K562 (cell line): ENCODE measurements around the gene EML1. TPM values are rescaled to one million over a fixed set of nuclear protein-coding genes. Genes with fewer than 3 reads are reported as not detected.

Experiments
- ATAC-seq: fragments of 200-7000 bp; cut with Tn5 transposase; 3 replicates; pipeline ENCODE4 v1.9.1; 2020; ENCODE audit warnings: moderate library complexity
- BruUV-seq: library from RNA; stranded (reverse); fragments of 400-500 nt; replicated peaks from 2 replicates; lab custom pipeline; 2021; lab: Mats Ljungman, UMichigan
- CTCF ChIA-PET: fragments of 300-600 bp; formaldehyde crosslinking; extraction: SDS; loops from one replicate; lab custom pipeline; 2021; ENCODE audit warnings: low intra/inter-chr PET ratio; lab: Yijun Ruan, JAX
- POLR2A ChIA-PET: fragments of 300-600, 350-650 bp; sonication (Branson Sonifier 250); formaldehyde crosslinking; extraction: SDS; loops from one replicate; lab custom pipeline; 2021; ENCODE audit warnings: antibody characterized with exemption, inconsistent platforms; lab: Yijun Ruan, JAX
- DNase-seq, 4 experiments: peaks; one replicate each; pipeline versions ENCODE4 v3.0.0 to v3.0.0-alpha.2; 2011 to 2018; ENCODE audit warnings: low spot score in 3 of 4, mixed read lengths in 3 of 4; ENCODE audit errors: extremely low read depth in 1 of 4
- FAIRE-seq: peaks from 2 replicates; lab custom pipeline; 2011; peaks lifted over from hg19 to GRCh38; lab: Jason Lieb, UNC
- H2AFZ ChIP-seq: 2 replicates; pipeline ENCODE4 v1.6.0; 2011; ENCODE audit warnings: low read depth, low read length, control low read depth, inconsistent platforms
- H3K27ac ChIP-seq: fragments of 200-600 bp; 3 replicates; pipeline ENCODE4 v1.8.0; 2011; ENCODE audit warnings: low read depth, mild to moderate bottlenecking, control low read depth, inconsistent platforms, low read length, moderate library complexity, mixed read lengths; ENCODE audit errors: extremely low read depth
- H3K27me3 ChIP-seq, 2 experiments: fragments of 300-600 bp in 1 of 2; 2 replicates in 1 of 2; 3 replicates in 1 of 2; pipeline versions ENCODE4 v1.6.0 to v1.8.0; 2011; ENCODE audit warnings: inconsistent platforms in 2 of 2, low read length in 2 of 2, mild to moderate bottlenecking in 1 of 2, mixed read lengths in 1 of 2, moderate library complexity in 1 of 2; ENCODE audit not compliant: control insufficient read depth in 2 of 2, insufficient read depth in 2 of 2
- H3K36me3 ChIP-seq: fragments of 300-600 bp; 3 replicates; pipeline ENCODE4 v1.8.0; 2011; ENCODE audit warnings: mild to moderate bottlenecking, low read length, inconsistent platforms; ENCODE audit not compliant: control insufficient read depth, insufficient read depth
- H3K4me1 ChIP-seq, 2 experiments: fragments of 200-600 bp in 1 of 2; replicated peaks in 1 of 2; 2 replicates in 1 of 2; 3 replicates in 1 of 2; pipeline versions ENCODE4 v1.5.1 to v1.8.0; 2011; ENCODE audit warnings: inconsistent platforms in 2 of 2, low read length in 2 of 2, mild to moderate bottlenecking in 1 of 2, mixed read lengths in 1 of 2, moderate library complexity in 1 of 2; ENCODE audit not compliant: control insufficient read depth in 2 of 2, insufficient read depth in 2 of 2
- H3K4me2 ChIP-seq: 2 replicates; pipeline ENCODE4 v1.6.1; 2011; ENCODE audit warnings: low read length, control low read depth, inconsistent platforms, mixed read lengths; ENCODE audit not compliant: insufficient read depth
- H3K4me3 ChIP-seq: fragments of 200-600 bp; sonication (generic), shearing (Covaris generic); 2 replicates; pipeline ENCODE4 v1.5.1; 2016; ENCODE audit warnings: control low read depth, inconsistent platforms
- H3K79me2 ChIP-seq: fragments of 200-600 bp; 3 replicates; pipeline ENCODE4 v1.8.0; 2011; ENCODE audit warnings: low read length, inconsistent platforms; ENCODE audit not compliant: control insufficient read depth, insufficient read depth
- H3K9ac ChIP-seq, 2 experiments: 2 replicates each; pipeline versions ENCODE4 v1.6.0 to v1.6.1; 2011; ENCODE audit warnings: low read depth in 2 of 2, low read length in 2 of 2, control low read depth in 1 of 2, inconsistent platforms in 1 of 2, mild to moderate bottlenecking in 1 of 2, mixed read lengths in 1 of 2; ENCODE audit not compliant: insufficient read depth in 1 of 2
- H3K9me1 ChIP-seq: one replicate; pipeline ENCODE4 v1.6.0; 2011; ENCODE audit warnings: inconsistent platforms, mild to moderate bottlenecking, low read length, moderate library complexity; ENCODE audit not compliant: control insufficient read depth, insufficient read depth
- H3K9me3 ChIP-seq: replicated peaks from 2 replicates; pipeline ENCODE4 v1.5.1; 2011; ENCODE audit warnings: low read depth, low read length, inconsistent platforms; ENCODE audit not compliant: control insufficient read depth, insufficient read depth
- H4K20me1 ChIP-seq: replicated peaks from 2 replicates; pipeline ENCODE4 v1.6.1; 2011; ENCODE audit warnings: low read length, inconsistent platforms, mixed read lengths; ENCODE audit not compliant: control insufficient read depth, insufficient read depth
- AFF4 ChIP-seq: sonication (generic); formaldehyde crosslinking; IDR thresholded peaks from 2 replicates; pipeline ENCODE4 v1.8.0; 2023; ENCODE audit warnings: mild to moderate bottlenecking, missing genetic modification reagents
- BRD9 ChIP-seq: fragments of 450-650 bp; IDR thresholded peaks from 2 replicates; pipeline ENCODE4 v1.6.1; 2018; ENCODE audit warnings: low read depth; ENCODE audit not compliant: partially characterized antibody
- GTF2F1 ChIP-seq: IDR thresholded peaks from 2 replicates; pipeline ENCODE4 v1.6.1; 2011; ENCODE audit warnings: low read depth, low read length, improper control_type of control experiment
- HDAC1 ChIP-seq, 2 experiments: fragments of 450-650 bp; IDR thresholded peaks; 2 replicates each; pipeline ENCODE4 v1.6.1; 2016 to 2017; ENCODE audit warnings: inconsistent platforms in 1 of 2, mild to moderate bottlenecking in 1 of 2, moderate library complexity in 1 of 2
- NBN ChIP-seq: fragments of 450-650 bp; IDR thresholded peaks from 2 replicates; pipeline ENCODE4 v1.6.1; 2016; ENCODE audit warnings: low read depth, mild to moderate bottlenecking
- POLR2G ChIP-seq: fragments of 200-400 bp; formaldehyde crosslinking; IDR thresholded peaks from 2 replicates; pipeline ENCODE4 v1.6.1; 2017; ENCODE audit warnings: low read depth, mild to moderate bottlenecking, antibody characterized with exemption, low read length, moderate library complexity
- POU5F1 ChIP-seq: fragments of 150-350 bp; IDR thresholded peaks from 2 replicates; pipeline ENCODE4 v1.6.1; 2014; ENCODE audit warnings: borderline replicate concordance, low read length, low read depth, mild to moderate bottlenecking; ENCODE audit not compliant: partially characterized antibody
- ZNF24 ChIP-seq: fragments of 450-650 bp; IDR thresholded peaks from 2 replicates; pipeline ENCODE4 v1.6.1; 2016
- ZNF76 ChIP-seq: fragments of 250-450 bp; sonication (Bioruptor Pico); IDR thresholded peaks from 2 replicates; pipeline ENCODE4 v1.4.0; 2020; ENCODE audit warnings: mild to moderate bottlenecking, moderate library complexity, borderline replicate concordance
- ZSCAN29 ChIP-seq: fragments of 450-650 bp; IDR thresholded peaks from 2 replicates; pipeline ENCODE4 v1.6.1; 2017
- WGBS: fragments of 100-300 bp; shearing (Covaris generic); methylation state at CpG from one replicate; pipeline ENCODE4 v1.1.6; 2016; ENCODE audit warnings: low coverage, mixed read lengths; ENCODE audit not compliant: insufficient coverage; ENCODE audit errors: missing lambda C conversion rate; 5-methylcytosine and 5-hydroxymethylcytosine counted together
- in situ Hi-C: fragments of 300-500 bp; cut with MboI; formaldehyde crosslinking; loops from 4 replicates; pipeline ENCODE4 v1.15.0; 2018; ENCODE audit warnings: inconsistent platforms, mixed read lengths
- intact Hi-C: fragments of 100-400 bp; cut with micrococcal nuclease; formaldehyde crosslinking; loops from 2 replicates; pipeline ENCODE4 v1.14.2; 2022
- polyA plus RNA-seq, 8 experiments: library from polyadenylated mRNA; depleted of rRNA in 4 of 8; stranded (reverse) in 5 of 8; unstranded in 3 of 8; fragments of >200 nt; fragmentation: Nextera tagmentation in 2 of 8; fragmentation: Illumina TruSeq in 1 of 8; extraction: Ambion mirVana in 2 of 8; extraction: Trizol in 1 of 8; gene quantifications; 2 replicates each; pipeline versions ENCODE4 v1.2.1 to v1.2.3, GENCODE V29; 2011 to 2014; ENCODE audit warnings: inconsistent platforms in 1 of 8, missing spikeins in 1 of 8
- total RNA-seq, 7 experiments: library from RNA; depleted of rRNA in 6 of 7; stranded (reverse); fragments of >200 nt in 6 of 7; fragmentation: Illumina TruSeq in 2 of 7; extraction: Trizol in 2 of 7; gene quantifications; 2 replicates each; pipeline versions ENCODE4 v1.2.1 to v1.2.3, GENCODE V29; 2011 to 2021; ENCODE audit warnings: low replicate concordance in 1 of 7
- TF ChIP-seq, protein P1 (sequence below): sonication (generic); IDR thresholded peaks from 2 replicates; pipeline ENCODE4 v1.6.1; 2016

The EML1 gene
- total and polyA plus RNA-seq, 9 of the 15 experiments (the other 6 are each of a cell fraction or from before 2014, with no cell fraction given): 0.01 to 0.35 (median 0.07) TPM; not detected in 2

DNA sequence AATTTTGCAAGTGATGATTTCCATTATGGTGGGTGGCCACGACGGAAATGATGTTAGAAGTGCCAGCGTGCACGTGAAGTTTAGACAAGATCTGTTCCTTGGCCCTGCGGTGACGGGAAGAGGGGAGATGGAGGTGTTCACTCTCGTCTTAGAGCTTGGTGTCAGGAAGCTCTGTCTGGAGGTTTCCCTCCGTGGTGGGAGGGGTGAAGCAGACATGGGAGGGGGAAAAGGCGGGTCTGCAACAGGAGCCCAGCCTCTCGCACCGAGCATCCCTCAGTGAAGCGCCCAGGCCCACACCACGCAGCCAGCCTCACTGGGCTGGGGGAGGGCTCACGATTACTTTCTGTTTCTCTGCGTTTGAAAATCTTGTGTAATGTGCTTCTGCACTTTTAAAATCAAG is 26.3 kb downstream of the EML1 start:
- Histone ChIP-seq H3K36me3 (no peaks in the 10 kb centered on the region), H3K4me3 (no peak overlapping the region), H3K27me3 (peaks cover 11 to 57% of the 10 kb centered on the region in 2 experiments; a peak in 4 of 5 replicates), H2AFZ (no peak overlapping the region), H3K9me1 (no peaks in the 10 kb centered on the region), H3K4me2 (no peak overlapping the region), H3K9me3 (no peaks in the 10 kb centered on the region), H3K9ac (no peak overlapping the region)
- WGBS: 0% methylated on average over 9 of the region's 15 CpGs
- intact Hi-C loops (no loop called here), in situ Hi-C loops (no loop called here)
- FAIRE-seq (no peak), ATAC-seq (no peak), DNase-seq (no peak)
- POLR2A ChIA-PET: interaction anchor here (0.6 to 1.1 kb wide), 2 partner anchors 12 to 1902 kb away, joined by 3 read pairs; no protein-coding TSS in a partner anchor
- CTCF ChIA-PET: no interaction called here
- no TSS peak for BruUV-seq
- TF ChIP-seq POLR2G (no peak), ZSCAN29 (no peak), NBN (no peak)
- TF ChIP-seq, all 486 proteins: peak for 0
- no peaks in the 10 kb centered on the region for H3K79me2 ChIP-seq
- no peaks in the 10 kb centered on the region for H4K20me1 ChIP-seq
- H3K27ac ChIP-seq: no peak overlapping the region
- no peaks in the 10 kb centered on the region for H3K4me1 ChIP-seq

DNA sequence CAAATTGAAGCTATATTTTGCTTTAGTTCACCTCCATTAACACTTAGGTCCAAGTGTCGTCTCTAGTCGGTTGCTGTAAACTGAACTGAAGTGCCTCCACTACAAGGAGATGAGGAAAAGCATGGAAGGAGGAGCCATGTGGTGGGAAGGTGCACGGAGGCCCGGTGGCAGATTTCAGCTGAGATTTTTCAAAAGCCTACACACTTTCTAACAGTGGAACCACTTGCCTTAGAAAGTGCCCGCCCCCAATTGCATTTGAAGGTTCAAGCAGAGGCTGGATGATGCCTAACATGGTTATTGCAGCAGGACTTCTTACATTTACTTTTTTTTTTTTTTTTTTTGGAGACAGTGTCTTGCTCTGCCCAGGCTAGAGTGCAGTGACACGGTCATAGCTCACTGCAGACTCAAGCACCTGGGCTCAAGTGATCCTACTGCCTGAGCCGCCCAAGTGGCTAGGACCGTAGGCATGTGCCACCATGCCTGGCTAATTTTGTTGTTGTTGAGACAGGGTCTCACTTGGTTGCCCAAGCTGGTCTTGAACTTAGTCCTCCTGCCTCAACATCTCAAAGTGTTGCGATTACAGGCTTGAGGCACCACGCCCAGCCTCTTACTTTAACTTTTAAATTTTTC is 27.6 kb downstream of the EML1 start:
- BruUV-seq: no TSS peak
- Histone ChIP-seq H3K27ac (no peak overlapping the region), H3K79me2 (no peaks in the 10 kb centered on the region), H3K9me3 (no peaks in the 10 kb centered on the region), H3K9ac (no peak overlapping the region), H2AFZ (no peak overlapping the region), H3K36me3 (no peaks in the 10 kb centered on the region), H3K4me2 (no peak overlapping the region), H3K9me1 (no peaks in the 10 kb centered on the region), H3K27me3 (peaks cover 11 to 57% of the 10 kb centered on the region in 2 experiments; a peak in 4 of 5 replicates), H3K4me1 (no peaks in the 10 kb centered on the region), H3K4me3 (no peak overlapping the region), H4K20me1 (no peaks in the 10 kb centered on the region)
- no peak for FAIRE-seq
- WGBS: 0% methylated on average over 9 of the region's 10 CpGs
- ChIA-PET POLR2A (interaction anchor here (0.6 kb wide), 2 partner anchors 10 to 224 kb away, joined by 3 read pairs; no protein-coding TSS in a partner anchor), CTCF (no interaction called here)
- in situ Hi-C loops: no loop called here
- no peak for ATAC-seq
- no peak for DNase-seq
- intact Hi-C loops: no loop called here
- no peak for TF ChIP-seq POU5F1
- TF ChIP-seq BRD9: no peak
- TF ChIP-seq ZNF76 (CRISPR knock-in tag): no peak
- TF ChIP-seq, protein P1, sequence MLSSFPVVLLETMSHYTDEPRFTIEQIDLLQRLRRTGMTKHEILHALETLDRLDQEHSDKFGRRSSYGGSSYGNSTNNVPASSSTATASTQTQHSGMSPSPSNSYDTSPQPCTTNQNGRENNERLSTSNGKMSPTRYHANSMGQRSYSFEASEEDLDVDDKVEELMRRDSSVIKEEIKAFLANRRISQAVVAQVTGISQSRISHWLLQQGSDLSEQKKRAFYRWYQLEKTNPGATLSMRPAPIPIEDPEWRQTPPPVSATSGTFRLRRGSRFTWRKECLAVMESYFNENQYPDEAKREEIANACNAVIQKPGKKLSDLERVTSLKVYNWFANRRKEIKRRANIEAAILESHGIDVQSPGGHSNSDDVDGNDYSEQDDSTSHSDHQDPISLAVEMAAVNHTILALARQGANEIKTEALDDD: no peak
- TF ChIP-seq ZNF24: no peak
- TF ChIP-seq HDAC1 (IDR thresholded peaks at IDR 0.05): no peak
- no peak for TF ChIP-seq GTF2F1
- TF ChIP-seq AFF4: no peak
